ENCODE data around the gene SOCS1.

Gene SOCS1

GRCh38 chr16:11259655-11260595 is 3.9 kb upstream of the SOCS1 start:
- no peak for DNase-seq

GRCh38 chr16:11258553-11259492 is 2.8 kb upstream of the SOCS1 start:
- DNase-seq: no peak

- DNase-seq: peak; percentile 73
Measured at GRCh38 chr16:11257131-11257938, 1.3 kb upstream of the SOCS1 start.

- no peak for DNase-seq
Measured at GRCh38 chr16:11256661-11257130, 692 bp upstream of the SOCS1 start.

GRCh38 chr16:11254913-11255736 is 879 bp downstream of the SOCS1 start:
- DNase-seq: peak; percentile 3

- DNase-seq: no peak
Measured at GRCh38 chr16:11253995-11254912, 1.8 kb downstream of the SOCS1 start.

- DNase-seq: no peak
Measured at GRCh38 chr16:11253009-11253994, 2.7 kb downstream of the SOCS1 start.

- DNase-seq: no peak
Measured at GRCh38 chr16:11252482-11252931, 3.5 kb downstream of the SOCS1 start.

- no peak for DNase-seq
Measured at GRCh38 chr16:11251525-11252481, 4.2 kb downstream of the SOCS1 start.

- DNase-seq: no peak
Measured at GRCh38 chr16:11250786-11251524, 5.0 kb downstream of the SOCS1 start.

- DNase-seq: no peak
Measured at GRCh38 chr16:11250091-11250785, 5.8 kb downstream of the SOCS1 start.

- no peak for DNase-seq
Measured at GRCh38 chr16:11249233-11250061, 6.6 kb downstream of the SOCS1 start.

- DNase-seq: no peak
Measured at GRCh38 chr16:11248133-11248532, 7.9 kb downstream of the SOCS1 start.

- no peak for DNase-seq
Measured at GRCh38 chr16:11245988-11246387, 10.0 kb downstream of the SOCS1 start.

GRCh38 chr16:11245222-11245737 is 10.7 kb downstream of the SOCS1 start:
- DNase-seq: no peak

All from NCI-H2227 treated with DMSO at 0.1 percent for 48 hours (cell line).